Right cardiac atrium (tissue), 5 donors: ENCODE data around the gene IARS2. TPM values are rescaled to one million over a fixed set of nuclear protein-coding genes. Genes with fewer than 3 reads are reported as not detected.

Source experiments
- microRNA-seq, 2 donors: library from miRNA; unstranded; fragments of <30 nt; microRNA quantifications; one replicate each; pipeline ENCODE4 v1.2.0, GENCODE V29; 2020 to 2021
- polyA plus RNA-seq: library from polyadenylated mRNA; stranded (reverse); fragments of 200-250 nt; gene quantifications from one replicate; pipeline ENCODE4 v1.2.3, GENCODE V29; 2013
- total RNA-seq, 4 donors: library from RNA; stranded (reverse); fragmentation: NEBNext Ultra II Directional; extraction: Animal tissue kit (Norgen Biotek cat#: 25700); gene quantifications; one replicate each; pipeline ENCODE4 v1.2.1, GENCODE V29; 2021
- donor health status: healthy with polysubstance abuse.
- donor health status: DM: no; HTN: yes; CAD: no.
- donor health status: DM: no; HTN: no; CAD: no.
- donor health status: DM: no; HTN: yes; CAD: no; lungs with severe emphysema.
- donor health status: DM: yes; HTN: yes; CAD: no.

IARS2 gene
- total and polyA plus RNA-seq, 5 donors = 43.3 to 64.5 (median 60.0) TPM

Small RNA genes within 50 kb of the gene (microRNA-seq; reads per million reads assigned to microRNA genes)
- gene MIR194-1 (0 to 1.6 reads per million in 2 donors), gene MIR215 (0.54 to 0.84 reads per million in 2 donors)

Other genes starting within 250 kb of the IARS2 start
- gene SLC30A10, start 165.6 kb upstream of the IARS2 start, total RNA-seq = not detected
- not detected for gene SLC30A10, start 165.6 kb upstream of the IARS2 start, polyA plus RNA-seq
- gene EPRS1, start 47.6 kb upstream of the IARS2 start, total RNA-seq = 10 to 100 TPM; 55.8 to 66.4 (median 62.5) TPM
- gene EPRS1, start 47.6 kb upstream of the IARS2 start, polyA plus RNA-seq = 33.6 TPM
- gene BPNT1, start 4.3 kb upstream of the IARS2 start, total RNA-seq = 10 to 100 TPM; 13.4 to 22.2 (median 17.2) TPM
- gene BPNT1, start 4.3 kb upstream of the IARS2 start, polyA plus RNA-seq = 15.8 TPM
- gene RAB3GAP2, start 178.3 kb downstream of the IARS2 start, total RNA-seq = 10 to 100 TPM; 23.3 to 31.9 (median 24.9) TPM
- 7.4 TPM for gene RAB3GAP2, start 178.3 kb downstream of the IARS2 start, polyA plus RNA-seq